MM.1S (cell line): ENCODE results near the gene ROCK1.
A peak's percentile ranks its signal among the peaks of the same experiment; 100 is the strongest.
"Not testable (repeated sequence)": the region's sequence is repeated elsewhere in the genome, so short reads cannot be mapped to it uniquely, and the experiment has no call there.

Source experiments
- DNase-seq: peaks from one replicate; pipeline ENCODE4 v3.0.0-alpha.2; 2015
- H2AFZ ChIP-seq: fragments of 300-600 bp; sonication (generic); 2 replicates; pipeline ENCODE4 v1.6.0; 2016; ENCODE audit warnings: antibody characterized with exemption, low read length
- H3F3A ChIP-seq: fragments of 300-600 bp; sonication (generic); 2 replicates; pipeline ENCODE4 v1.6.1; 2016; ENCODE audit warnings: mild to moderate bottlenecking, antibody characterized with exemption, low read length, moderate library complexity, mixed read lengths; ENCODE audit not compliant: insufficient read depth
- H3K27ac ChIP-seq: fragments of 300-600 bp; sonication (generic); 2 replicates; pipeline ENCODE4 v1.5.1; 2016; ENCODE audit warnings: mild to moderate bottlenecking, low read length
- H3K27me3 ChIP-seq: fragments of 300-600 bp; sonication (generic); replicated peaks from 2 replicates; pipeline ENCODE4 v1.6.0; 2016; ENCODE audit warnings: low read length; ENCODE audit not compliant: insufficient read depth
- H3K36me3 ChIP-seq: fragments of 300-600 bp; sonication (generic); replicated peaks from 2 replicates; pipeline ENCODE4 v1.6.1; 2016; ENCODE audit warnings: mild to moderate bottlenecking, low read length, mixed read lengths; ENCODE audit not compliant: insufficient read depth
- H3K4me1 ChIP-seq: fragments of 300-600 bp; sonication (generic); 2 replicates; pipeline ENCODE4 v1.6.1; 2016; ENCODE audit warnings: low read length, mixed read lengths
- H3K4me2 ChIP-seq: fragments of 300-600 bp; sonication (generic); 2 replicates; pipeline ENCODE4 v1.6.0; 2016; ENCODE audit warnings: low read depth, low read length
- H3K4me3 ChIP-seq: fragments of 300-600 bp; sonication (generic); 2 replicates; pipeline ENCODE4 v1.5.1; 2016; ENCODE audit warnings: low read length, mixed read lengths
- H3K79me2 ChIP-seq: fragments of 300-600 bp; sonication (generic); 2 replicates; pipeline ENCODE4 v1.6.1; 2016; ENCODE audit warnings: mixed run types, low read length, mixed read lengths
- H3K9ac ChIP-seq: fragments of 300-600 bp; sonication (generic); 2 replicates; pipeline ENCODE4 v1.6.1; 2016; ENCODE audit warnings: low read length, mixed read lengths
- H3K9me2 ChIP-seq: fragments of 300-600 bp; sonication (generic); replicated peaks from 2 replicates; pipeline ENCODE4 v1.6.1; 2016; ENCODE audit warnings: mild to moderate bottlenecking, low read length, mixed read lengths; ENCODE audit not compliant: insufficient read depth
- H3K9me3 ChIP-seq: fragments of 300-600 bp; sonication (generic); replicated peaks from 2 replicates; pipeline ENCODE4 v1.6.1; 2016; ENCODE audit warnings: mild to moderate bottlenecking, low read length, mixed read lengths; ENCODE audit not compliant: insufficient read depth
- H4K20me1 ChIP-seq: fragments of 300-600 bp; sonication (generic); 2 replicates; pipeline ENCODE4 v1.6.1; 2016; ENCODE audit warnings: mild to moderate bottlenecking, low read length, moderate library complexity, mixed read lengths; ENCODE audit not compliant: insufficient read depth
- EZH2 ChIP-seq: fragments of 300-600 bp; sonication (generic); optimal IDR thresholded peaks from 2 replicates; pipeline ENCODE3; 2017; ENCODE audit warnings: low read depth, mild to moderate bottlenecking, antibody characterized with exemption, low read length, mixed read lengths
- EZH2phosphoT487 ChIP-seq: fragments of 300-600 bp; sonication (generic); IDR thresholded peaks from 2 replicates; pipeline ENCODE4 v1.6.1; 2018; ENCODE audit warnings: antibody characterized with exemption, low read length
- TF ChIP-seq, protein P1 (sequence below): fragments of 300-600 bp; sonication (generic); IDR thresholded peaks from 2 replicates; pipeline ENCODE4 v1.5.1; 2016; ENCODE audit warnings: antibody characterized with exemption, low read length, mixed read lengths

The ROCK1 gene

DNA sequence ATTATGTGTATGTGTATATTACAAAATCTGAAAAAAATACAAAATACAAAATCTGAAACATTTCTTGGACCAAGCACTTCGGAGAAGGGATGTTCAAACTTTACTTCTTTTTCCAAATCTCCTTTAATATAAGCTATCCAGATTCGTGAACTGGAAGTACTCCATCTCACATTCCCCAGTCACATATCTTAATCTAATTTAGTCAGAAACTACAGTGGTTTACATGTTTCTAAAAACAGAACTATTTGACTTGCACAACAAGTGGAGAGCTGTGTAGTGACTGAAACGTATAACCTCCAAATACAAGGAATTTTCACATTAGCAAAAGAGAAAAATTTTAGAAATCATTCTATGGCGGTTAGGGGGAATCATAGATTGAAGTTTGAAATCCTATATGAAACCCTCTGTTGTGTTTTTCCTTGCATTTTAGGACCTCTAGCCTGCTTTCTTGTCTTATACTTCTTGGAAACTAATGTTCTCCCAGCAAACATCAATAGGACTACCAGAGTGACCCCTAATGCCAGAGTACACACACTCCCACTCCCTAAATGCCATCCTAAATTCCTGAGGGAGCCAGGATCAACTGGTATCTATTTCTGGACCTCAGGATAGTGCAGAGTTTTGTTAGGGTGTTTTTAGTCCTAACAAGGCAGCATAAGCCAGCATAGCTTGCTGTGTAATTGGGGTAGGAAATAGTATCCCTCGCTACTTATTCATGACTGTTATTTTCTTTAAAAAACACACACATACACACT lies 30.2 kb upstream of the ROCK1 start:
- DNase-seq = no peak
- Histone ChIP-seq H3K9ac (no peak overlapping the region), H3K9me3 (no peaks in the 10 kb centered on the region), H3K36me3 (no peaks in the 10 kb centered on the region), H3K27me3 (no peaks in the 10 kb centered on the region), H3K9me2 (no peaks in the 10 kb centered on the region), H3K4me3 (no peak overlapping the region), H3K4me2 (no peak overlapping the region), H4K20me1 (no peaks in the 10 kb centered on the region), H2AFZ (no peak overlapping the region), H3K4me1 (no peaks in the 10 kb centered on the region), H3F3A (no peaks in the 10 kb centered on the region), H3K27ac (no peak overlapping the region), H3K79me2 (no peaks in the 10 kb centered on the region)
- TF ChIP-seq EZH2phosphoT487 = no peak
- no peak for TF ChIP-seq EZH2
- TF ChIP-seq, protein P1, sequence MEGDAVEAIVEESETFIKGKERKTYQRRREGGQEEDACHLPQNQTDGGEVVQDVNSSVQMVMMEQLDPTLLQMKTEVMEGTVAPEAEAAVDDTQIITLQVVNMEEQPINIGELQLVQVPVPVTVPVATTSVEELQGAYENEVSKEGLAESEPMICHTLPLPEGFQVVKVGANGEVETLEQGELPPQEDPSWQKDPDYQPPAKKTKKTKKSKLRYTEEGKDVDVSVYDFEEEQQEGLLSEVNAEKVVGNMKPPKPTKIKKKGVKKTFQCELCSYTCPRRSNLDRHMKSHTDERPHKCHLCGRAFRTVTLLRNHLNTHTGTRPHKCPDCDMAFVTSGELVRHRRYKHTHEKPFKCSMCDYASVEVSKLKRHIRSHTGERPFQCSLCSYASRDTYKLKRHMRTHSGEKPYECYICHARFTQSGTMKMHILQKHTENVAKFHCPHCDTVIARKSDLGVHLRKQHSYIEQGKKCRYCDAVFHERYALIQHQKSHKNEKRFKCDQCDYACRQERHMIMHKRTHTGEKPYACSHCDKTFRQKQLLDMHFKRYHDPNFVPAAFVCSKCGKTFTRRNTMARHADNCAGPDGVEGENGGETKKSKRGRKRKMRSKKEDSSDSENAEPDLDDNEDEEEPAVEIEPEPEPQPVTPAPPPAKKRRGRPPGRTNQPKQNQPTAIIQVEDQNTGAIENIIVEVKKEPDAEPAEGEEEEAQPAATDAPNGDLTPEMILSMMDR = no peak

DNA sequence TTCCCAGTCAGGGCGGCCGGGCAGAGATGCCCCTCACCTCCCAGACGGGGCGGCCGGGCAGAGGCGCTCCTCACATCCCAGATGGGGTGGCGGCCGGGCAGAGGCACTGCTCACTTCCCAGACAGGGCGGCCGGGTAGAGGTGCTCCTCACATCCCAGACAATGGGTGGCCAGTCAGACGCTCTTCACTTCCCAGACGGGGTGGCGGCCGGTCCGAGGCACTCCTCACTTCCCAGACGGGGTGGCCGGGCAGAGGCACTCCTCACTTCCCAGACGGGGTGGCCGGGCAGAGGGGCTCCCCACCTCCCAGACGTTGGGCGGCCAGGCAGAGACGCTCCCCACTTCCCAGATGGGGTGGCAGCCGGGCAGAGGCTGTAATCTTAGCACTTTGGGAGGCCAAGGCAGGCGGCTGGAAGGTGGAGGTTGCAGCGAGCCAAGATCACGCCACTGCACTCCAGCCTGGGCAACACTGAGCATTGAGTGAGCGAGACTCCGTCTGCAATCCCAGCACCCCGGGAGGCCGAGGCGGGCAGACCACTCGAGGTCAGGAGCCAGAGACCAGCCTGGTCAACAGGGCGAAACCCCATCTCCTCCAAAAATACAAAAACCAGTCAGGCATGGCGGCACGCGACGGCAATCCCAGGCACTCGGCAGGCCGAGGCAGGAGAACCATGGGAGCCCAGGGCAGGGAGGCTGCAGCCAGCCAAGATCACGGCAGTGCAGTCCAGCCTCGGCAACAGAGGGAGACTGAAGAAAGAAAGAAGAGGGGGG lies 26.3 kb upstream of the ROCK1 start:
- H3F3A ChIP-seq, H2AFZ ChIP-seq, H3K4me3 ChIP-seq, H4K20me1 ChIP-seq, H3K9ac ChIP-seq, H3K36me3 ChIP-seq, H3K9me3 ChIP-seq, H3K27ac ChIP-seq, DNase-seq, H3K4me1 ChIP-seq, H3K4me2 ChIP-seq, H3K9me2 ChIP-seq, H3K27me3 ChIP-seq, H3K79me2 ChIP-seq: not testable (repeated sequence)

DNA sequence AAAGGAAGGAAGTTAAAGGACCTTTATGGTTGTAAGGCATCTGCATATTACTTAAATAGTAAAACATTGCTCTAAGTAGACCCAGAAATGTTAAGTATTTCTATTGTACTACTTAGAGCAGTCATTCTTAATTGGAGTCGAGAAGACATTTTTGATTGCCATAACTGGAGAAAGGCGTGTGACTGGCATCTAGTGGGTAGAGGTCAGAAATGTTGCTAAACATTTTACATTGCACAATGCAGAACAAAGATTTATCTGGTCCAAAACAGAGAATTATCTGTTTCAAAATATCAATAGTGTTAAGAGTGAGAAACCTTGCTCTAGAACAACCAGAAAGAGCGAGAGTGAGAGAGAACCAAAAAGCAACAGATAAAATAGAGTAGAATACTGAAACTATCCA lies 23.3 kb upstream of the ROCK1 start:
- H3K4me2 ChIP-seq = no peak overlapping the region
- no peak overlapping the region for H3K27ac ChIP-seq
- no peaks in the 10 kb centered on the region for H3K4me1 ChIP-seq
- no peak overlapping the region for H2AFZ ChIP-seq
- H3F3A ChIP-seq = no peaks in the 10 kb centered on the region
- TF ChIP-seq EZH2phosphoT487 (no peak), EZH2 (no peak)
- TF ChIP-seq, protein P1 = peak; percentile 35
- H3K36me3 ChIP-seq = no peaks in the 10 kb centered on the region
- H3K9ac ChIP-seq = no peak overlapping the region
- H3K9me3 ChIP-seq = no peaks in the 10 kb centered on the region
- H3K79me2 ChIP-seq = no peaks in the 10 kb centered on the region
- H3K9me2 ChIP-seq = no peaks in the 10 kb centered on the region
- no peaks in the 10 kb centered on the region for H3K27me3 ChIP-seq
- H4K20me1 ChIP-seq = no peaks in the 10 kb centered on the region
- peak; percentile 12 for DNase-seq
- no peak overlapping the region for H3K4me3 ChIP-seq

DNA sequence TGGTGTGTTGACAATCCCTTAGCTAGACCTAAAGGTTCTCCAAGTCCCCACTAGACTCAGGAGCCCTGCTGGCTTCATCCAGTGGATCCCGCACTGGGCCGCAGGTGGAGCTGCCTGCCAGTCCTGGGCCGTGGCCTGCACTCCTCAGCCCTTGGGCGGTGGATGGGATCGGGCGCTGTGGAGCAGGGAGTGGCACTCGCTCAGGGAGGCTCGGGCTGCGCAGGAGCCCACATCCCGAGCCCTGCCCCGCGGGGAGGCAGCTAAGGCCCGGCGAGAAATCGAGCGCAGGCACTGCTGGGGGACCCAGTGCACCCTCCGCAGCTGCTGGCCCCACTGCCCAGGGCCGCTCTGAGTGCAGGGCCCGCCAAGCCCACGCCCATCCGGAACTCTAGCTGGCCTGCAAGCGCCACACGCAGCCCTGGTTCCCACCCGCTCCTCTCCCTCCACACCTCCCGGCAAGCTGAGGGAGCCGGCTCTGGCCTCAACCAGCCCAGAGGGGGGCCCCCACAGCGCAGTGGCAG lies 20.8 kb upstream of the ROCK1 start:
- H3K27me3 ChIP-seq = no peaks in the 10 kb centered on the region
- no peak for DNase-seq

More for the DNA sequence above, 20.8 kb upstream of the ROCK1 start:
- TF ChIP-seq EZH2 (no peak), EZH2phosphoT487 (no peak)
- TF ChIP-seq, protein P1 = no peak
- Histone ChIP-seq H4K20me1 (no peaks in the 10 kb centered on the region), H3K36me3 (no peaks in the 10 kb centered on the region), H3K9me3 (no peaks in the 10 kb centered on the region), H3K4me1 (no peaks in the 10 kb centered on the region), H2AFZ (no peak overlapping the region), H3F3A (no peaks in the 10 kb centered on the region), H3K9ac (no peak overlapping the region), H3K79me2 (no peaks in the 10 kb centered on the region), H3K27ac (no peak overlapping the region), H3K4me2 (no peak overlapping the region), H3K4me3 (no peak overlapping the region), H3K9me2 (no peaks in the 10 kb centered on the region)
